Epithelial cell of prostate (primary cell): ENCODE results near the gene RPS14.
"Not testable (repeated sequence)": the region's sequence is repeated elsewhere in the genome, so short reads cannot be mapped to it uniquely, and the experiment has no call there.

Experiments used
- DNase-seq: peaks from one replicate; pipeline ENCODE4 v3.0.0-alpha.2; 2011; ENCODE audit warnings: low read depth, low spot score
- H3K27ac ChIP-seq: fragments of 450-650 bp; 2 replicates; pipeline ENCODE4 v1.5.1; 2017; ENCODE audit warnings: mild to moderate bottlenecking

Gene RPS14

DNA sequence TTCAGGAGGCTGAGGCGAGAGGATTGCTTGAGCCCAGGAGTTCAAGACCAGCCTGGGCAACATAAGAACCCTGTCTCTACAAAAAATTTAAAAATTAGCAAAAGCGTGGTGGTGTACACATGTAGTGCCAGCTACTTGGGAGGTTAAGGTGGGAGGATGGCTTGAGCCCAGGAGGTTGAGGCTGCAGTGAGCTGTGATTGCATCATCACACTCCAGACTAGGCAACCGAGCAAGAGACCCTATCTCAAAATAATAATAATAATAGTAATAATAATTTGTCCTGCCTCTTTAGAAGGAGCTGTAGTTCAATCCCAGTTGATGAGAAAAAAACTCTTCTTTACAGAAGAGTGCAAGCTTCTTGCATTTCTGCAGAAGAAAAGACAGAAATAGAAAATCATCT is 26.8 kb downstream of the RPS14 start:
- DNase-seq, result no peak
- H3K27ac ChIP-seq, result no peak overlapping the region

DNA sequence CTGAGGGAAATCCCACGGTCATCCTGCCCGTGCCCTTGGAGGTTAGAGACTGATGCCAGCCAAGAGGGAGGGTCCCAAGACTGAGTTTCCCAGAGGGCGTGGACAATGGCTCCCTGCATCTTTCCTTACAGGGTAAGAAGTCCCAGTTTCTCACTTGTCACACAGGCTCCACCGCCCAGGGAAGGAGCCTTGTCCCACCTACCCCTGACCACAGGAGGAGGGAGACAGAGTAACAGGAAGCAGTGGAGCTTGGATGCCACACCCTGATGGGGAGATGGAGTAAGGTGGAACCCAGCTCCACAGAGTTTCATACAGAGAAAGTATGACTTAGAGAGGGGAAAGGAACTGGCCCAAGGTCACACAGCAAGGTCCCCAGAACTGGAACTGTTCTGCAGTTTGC is 27.5 kb downstream of the RPS14 start:
- DNase-seq, result no peak
- H3K27ac ChIP-seq, result no peak overlapping the region

DNA sequence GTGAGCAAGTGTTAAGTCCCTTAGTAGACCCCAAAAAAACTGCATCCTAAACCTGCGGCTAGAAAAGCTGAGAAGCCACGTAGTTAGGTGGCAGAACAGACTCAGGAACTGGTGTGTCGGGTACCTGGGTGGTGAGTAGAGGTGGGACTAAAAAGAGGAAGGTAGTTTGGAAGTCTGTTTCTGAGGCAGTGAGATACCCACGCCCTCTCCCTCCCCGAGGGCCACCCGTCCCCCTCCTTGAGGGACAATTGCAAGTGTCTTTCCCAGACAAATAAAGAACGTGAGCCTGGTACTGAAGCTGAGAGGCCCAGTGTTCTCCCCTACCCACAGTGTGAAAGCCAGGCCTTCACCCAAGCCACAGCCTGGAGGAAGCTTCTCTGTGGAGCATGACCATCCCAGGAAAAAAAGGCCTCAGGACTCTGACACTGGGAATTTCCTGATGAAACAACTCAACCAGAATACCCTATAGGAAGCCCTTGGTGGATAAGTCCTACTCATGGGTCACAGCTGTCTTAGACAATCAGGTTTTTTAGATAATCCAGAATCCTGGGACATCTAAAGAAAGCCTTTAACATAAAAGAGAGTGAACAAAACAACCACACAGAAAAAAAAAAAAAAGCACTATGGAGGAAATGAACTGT is 29.8 kb downstream of the RPS14 start:
- H3K27ac ChIP-seq, result no peak overlapping the region
- no peak for DNase-seq

DNA sequence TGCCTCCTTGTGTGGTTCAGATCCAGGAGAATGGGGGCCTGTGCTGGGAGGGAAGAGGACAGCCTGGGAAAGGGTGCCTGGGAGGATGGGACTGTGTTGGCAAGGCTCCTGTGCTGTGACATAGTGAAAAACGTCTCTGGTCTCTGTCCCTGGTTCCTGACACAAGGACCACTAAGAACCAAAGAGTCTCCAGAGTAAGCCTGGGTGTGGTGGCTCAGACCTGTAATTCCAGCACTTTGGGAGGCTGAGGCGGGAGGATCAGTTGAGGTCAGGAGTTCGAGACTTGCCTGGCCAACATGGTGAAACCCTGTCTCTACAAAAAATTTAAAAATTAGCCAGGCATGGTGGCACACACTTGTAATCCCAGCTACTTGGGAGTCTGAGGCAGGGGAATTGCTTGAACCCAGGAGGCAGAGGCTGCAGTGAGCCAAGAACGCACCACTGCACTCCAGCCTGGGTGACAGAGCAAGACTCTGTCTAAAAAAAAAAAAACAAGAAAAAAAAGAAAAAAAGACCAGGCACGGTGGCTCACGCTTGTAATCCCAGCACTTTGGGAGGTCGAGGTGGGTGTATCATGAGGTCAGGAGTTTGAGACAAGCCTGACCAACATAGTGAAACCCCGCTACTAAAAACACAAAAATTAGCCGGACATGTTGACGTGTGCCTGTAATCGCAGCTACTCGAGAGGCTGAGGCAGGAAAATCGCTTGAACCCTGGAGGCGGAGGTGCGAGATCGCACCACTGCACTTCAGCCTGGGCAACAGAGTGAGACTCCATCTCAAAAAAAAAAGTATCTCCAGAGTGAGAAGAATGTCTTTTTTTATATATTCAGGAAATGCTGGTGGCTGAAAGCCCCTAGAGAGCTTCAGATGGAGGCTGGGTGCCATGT is 35.4 kb downstream of the RPS14 start:
- not testable (repeated sequence) for H3K27ac ChIP-seq, DNase-seq

DNA sequence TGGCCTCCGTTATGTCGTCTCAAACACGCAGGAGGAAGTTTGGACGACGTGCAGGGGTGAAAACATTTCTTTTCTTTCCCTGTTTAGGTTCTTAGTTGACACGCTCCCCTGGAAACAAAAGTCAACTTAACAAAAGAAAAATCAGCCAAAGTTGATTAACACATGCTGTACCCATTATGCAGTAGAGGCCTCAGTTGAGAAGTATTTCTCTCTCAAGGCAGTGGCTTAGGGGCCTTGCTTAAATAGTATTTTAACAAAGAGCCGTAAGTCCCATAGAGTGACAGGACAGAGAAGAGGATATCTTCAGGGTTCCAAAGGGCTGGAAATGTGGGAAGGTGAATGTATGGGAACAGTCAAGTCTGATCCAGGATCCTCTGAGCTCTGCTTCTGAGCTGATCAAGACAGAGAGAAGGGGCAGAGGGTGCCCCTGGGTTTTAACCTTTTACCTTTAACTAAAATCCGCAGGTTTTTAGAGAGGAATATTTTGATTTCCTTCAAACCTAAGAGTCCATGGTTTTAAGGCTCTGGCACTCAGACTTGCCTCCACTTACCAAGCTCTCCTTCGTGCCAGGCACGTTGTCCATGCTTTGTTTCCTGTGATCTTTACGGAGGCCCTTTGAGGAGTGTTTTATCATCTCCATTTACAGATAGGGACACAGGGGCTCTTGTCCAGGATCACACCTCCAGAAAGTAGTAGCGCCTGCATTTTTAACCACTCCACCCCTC is 36.2 kb downstream of the RPS14 start:
- no peak for DNase-seq

DNA sequence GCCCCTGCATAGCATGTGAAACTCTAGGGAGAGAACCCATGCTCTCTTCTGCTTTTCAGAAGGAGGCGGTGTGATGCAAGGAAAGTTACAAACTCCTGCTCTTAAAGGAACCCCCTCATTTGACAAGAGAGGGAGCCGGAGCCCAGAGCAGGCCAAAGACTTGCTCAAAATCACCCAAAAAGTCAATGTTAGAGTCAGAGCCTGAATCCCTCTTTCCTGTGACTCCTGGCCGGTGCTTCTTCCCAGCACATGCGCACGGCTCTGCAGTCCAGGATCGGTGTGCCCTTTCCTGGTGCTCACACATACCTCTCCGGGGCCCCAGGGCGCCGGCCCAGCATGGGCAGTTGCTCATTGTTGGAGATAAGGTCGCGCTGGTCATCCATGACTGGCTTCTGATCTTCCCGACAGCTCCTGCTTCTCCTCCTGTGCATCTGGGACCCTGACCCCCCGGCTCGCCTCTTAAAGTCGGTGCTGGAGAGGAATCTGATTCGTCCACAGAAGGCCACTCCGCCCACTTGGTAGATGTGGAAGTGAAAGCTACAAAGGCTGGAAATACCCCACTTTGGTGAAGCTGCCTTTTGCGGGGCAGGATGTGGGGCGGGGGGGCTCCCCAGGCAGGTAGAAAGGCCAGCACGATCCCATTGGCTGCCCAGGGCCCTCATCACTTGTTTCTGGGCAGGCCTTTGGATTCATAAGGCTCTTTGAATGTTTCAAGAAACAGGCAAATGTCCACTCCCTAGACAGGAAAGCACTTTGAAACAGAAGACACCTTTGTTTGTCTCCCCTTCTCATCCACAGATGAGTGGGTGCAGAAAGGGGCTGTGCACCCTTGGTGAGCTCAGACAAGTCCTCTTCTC is 37.0 kb downstream of the RPS14 start, which contains the start of gene CD74:
Gene CD74, minus strand, starts transcription at position 592 of the 857 bp plus-strand sequence. Its CDS starts 161 bp downstream, at position 431.
- peak within 1 kb of the TSS; percentile 27 for H3K27ac ChIP-seq
- no peak for DNase-seq

More for the DNA sequence above, 36.2 kb downstream of the RPS14 start:
- H3K27ac ChIP-seq, result no peak overlapping the region

DNA sequence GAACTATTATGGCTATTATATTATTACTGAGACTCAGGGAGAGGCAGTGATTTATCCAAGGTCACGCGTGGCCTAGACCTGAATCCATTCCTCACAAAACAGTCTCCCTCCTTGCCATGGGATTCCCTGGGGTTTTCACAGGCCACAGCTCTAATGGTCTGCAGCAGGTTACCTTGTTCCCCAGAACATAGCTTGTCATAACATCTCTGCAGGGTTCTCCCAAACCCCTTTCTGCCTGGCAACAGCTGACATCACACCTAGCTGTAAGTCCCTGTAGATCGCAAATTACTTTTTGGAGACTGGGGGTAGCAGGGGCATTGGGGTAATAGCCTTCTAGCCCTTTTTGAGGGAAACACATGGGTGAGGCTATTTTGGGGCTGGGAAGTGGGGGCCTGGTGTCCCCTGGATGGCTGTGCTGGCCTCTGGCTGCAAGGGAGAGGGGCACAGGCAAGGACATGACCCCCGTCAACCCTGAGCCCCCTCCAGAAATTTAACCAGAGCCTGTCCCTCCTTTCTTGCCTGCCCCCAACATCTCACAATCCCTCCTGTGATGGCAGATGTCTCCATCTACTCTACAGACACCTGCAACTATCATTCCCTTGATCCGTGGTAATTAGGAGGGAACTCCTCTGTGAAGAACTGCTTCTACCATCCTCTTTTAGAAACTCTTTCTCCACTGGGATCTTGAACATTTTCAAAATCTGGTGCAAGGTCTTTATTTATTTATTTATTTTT is 38.1 kb downstream of the RPS14 start:
- H3K27ac ChIP-seq, result no peak overlapping the region
- DNase-seq, result no peak

DNA sequence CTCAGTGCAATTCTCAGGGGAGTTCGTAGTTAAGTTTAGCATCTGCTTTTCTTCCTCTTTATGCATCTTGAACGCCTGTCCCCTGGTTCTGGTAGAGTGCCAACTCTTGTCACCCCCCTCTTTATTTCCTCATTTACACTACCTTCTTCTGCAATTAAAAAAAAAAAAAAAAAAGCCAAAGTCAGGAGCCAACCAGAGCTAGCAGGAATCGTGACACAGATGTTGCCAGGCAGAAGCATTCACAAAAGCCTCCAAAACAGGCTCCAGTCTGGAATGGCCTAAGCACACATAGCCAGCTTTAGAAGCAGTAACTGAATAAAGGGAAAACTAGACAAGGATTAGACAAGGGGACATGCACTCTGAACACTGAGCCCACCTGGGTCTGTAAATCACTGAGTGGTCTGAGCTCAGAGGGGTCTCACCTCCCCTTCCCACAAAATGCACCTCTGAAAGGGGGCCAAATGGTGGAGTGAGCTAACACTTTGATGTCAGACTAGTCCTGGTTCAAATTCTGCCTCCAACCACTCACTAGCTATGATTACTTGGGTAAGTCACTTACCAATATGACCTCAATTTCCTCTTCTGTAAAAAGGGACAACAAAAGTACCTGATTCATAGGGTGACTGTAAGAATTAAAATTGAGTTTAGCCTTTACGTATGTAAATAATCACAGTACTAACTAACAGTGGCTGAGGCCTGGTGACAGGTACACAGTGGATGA is 38.9 kb downstream of the RPS14 start:
- no peak overlapping the region for H3K27ac ChIP-seq
- no peak for DNase-seq

DNA sequence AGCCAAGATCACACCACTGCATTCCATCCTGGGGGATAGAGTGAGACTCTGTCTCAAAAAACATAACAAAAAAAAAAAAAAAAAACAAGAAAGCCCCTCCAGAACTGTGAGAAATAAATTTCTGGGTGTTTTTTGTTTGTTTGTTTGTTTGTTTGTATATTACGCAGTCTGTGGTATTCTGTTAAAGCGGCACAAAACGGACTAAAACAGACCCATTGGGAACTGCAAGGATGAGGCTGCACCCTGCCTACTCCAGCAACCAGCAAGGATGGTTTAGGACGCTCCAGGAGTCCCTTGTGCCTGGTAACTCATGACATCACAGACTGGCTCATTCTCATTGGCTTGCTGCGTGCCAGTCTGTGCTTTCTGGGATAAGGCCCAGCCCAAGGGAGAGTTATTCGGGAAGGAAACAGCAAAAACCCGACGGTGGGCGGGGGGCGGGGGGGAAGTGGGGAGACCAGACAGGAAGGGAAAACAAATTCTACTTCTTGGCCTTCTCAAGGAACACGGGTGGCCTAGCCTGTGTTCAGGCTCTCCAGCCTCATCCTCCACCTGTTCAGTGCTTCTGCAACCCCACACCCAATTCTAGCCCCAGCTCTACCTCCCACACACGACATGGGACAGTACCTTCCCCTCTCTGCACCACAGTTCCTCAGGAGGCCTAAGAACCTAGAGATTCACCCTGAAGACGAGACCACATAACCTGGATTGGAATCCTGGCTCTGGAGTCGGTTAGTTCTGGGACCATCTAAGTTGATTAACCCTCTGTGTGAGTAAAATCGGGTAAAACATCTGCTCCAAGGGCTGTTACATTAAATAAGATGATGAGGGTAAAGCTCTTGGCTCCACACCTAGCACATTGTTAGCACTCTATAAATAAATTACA is 39.7 kb downstream of the RPS14 start:
- no peak overlapping the region for H3K27ac ChIP-seq
- peak; percentile 46 for DNase-seq

DNA sequence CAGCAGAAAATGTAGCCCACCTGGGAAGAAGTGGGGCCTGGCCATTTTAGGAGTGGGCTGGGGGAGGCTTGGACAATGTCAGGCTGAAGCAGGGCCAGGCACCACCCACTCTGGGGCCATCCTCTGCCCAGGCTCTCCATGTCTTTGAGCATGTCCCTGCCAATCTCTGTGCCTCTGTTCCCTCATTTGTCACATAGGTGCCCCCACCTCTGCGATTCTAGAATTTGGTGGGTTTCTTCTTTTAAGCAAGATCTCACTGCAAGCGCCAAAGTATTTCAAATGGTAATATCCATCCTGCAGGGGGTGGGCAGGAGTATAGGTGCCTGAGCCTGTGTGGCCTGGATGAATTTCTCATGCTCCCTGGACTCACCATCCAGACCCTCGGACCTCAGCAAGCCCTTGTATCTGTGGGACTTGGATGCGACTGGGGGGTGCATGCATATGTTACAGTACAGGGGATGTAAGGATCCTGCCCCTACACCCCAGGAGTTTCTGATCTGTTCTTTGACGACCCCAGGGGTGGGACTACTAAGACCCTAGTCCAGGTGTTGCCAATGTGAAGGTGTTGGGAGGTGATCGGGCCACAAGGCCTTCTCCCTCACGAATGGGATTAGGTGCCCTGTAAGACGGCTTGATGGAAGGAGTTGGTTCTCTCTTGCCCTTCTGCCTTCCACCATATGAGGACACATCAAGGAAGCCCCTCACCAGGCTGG is 41.2 kb downstream of the RPS14 start:
- H3K27ac ChIP-seq, result no peak overlapping the region
- DNase-seq, result no peak

DNA sequence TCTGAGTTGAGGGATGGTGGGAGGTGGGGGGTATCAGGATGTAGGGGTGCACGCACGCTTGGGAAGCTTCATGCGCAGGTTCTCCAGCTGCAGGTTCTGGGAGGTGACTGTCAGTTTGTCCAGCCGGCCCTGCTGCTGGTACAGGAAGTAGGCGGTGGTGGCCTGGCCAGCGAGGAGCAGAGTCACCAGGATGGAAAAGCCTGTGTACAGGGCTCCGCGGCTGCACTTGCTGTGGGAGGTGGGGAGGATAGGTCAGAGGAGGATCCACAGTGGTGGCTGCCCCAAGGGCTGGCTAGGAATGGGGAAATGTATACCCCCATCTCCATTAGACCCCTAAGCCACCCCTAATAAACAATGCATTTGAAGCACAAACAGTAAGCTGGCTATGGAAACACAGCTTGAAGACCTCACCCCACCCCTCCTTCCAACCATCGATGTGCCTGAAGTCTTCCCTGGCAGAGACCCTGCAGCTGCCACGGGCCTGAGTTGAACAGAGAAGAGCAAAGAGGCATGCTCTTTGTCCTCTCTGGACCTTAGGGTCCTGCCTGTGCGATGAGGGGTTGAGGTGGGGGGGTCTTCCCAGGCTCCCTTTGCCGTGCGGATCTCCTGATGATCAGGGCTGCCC is 42.3 kb downstream of the RPS14 start:
- H3K27ac ChIP-seq, result no peak overlapping the region
- no peak for DNase-seq

DNA sequence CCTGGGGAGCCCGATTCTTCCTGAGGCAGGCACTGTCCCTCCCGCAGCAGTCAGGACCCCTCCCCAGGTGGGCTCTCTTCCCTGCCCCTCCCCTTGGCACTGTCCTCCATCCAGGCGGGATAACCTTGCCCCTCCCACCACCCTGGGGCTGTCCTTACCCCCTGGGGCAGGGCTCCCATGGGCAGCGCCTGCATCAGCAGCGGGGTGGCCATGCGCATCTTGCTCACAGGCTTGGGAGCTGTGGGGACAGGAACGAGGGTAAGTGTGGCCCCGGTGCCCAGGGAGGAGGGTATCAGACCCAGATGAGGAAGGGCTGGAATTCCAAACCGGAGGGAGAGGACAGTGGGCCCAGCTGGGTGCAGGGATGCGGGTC is 42.8 kb downstream of the RPS14 start:
- no peak overlapping the region for H3K27ac ChIP-seq
- DNase-seq, result no peak

DNA sequence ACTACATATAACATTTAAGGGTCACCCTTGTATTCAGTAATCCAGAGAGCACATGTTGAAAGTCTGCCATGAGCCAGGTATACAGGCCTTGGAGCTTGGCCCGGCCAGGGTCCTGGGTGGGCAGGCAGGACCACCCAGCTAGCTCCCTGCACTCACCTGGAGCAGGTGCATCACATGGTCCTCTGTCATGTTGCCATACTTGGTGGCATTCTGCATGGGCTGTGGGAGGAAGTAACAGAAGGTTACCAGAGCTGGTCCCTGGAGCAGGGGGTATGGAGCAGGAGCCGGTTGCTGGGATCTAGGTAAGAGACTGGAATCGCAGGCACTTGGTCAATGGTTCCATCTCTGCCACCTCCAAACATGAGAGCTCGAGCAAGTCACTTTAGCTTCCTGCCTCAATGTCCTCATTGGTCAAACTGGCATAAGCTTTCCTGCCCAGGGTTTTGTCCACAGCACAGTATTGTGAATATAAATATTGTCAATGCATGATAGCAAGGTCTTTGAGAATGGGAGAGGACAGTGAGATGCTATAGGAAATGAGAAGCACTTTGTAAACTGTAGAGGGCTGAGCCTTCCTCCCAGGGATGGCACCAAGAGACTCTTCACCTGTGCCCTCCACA is 43.3 kb downstream of the RPS14 start:
- no peak for DNase-seq
- H3K27ac ChIP-seq, result no peak overlapping the region

DNA sequence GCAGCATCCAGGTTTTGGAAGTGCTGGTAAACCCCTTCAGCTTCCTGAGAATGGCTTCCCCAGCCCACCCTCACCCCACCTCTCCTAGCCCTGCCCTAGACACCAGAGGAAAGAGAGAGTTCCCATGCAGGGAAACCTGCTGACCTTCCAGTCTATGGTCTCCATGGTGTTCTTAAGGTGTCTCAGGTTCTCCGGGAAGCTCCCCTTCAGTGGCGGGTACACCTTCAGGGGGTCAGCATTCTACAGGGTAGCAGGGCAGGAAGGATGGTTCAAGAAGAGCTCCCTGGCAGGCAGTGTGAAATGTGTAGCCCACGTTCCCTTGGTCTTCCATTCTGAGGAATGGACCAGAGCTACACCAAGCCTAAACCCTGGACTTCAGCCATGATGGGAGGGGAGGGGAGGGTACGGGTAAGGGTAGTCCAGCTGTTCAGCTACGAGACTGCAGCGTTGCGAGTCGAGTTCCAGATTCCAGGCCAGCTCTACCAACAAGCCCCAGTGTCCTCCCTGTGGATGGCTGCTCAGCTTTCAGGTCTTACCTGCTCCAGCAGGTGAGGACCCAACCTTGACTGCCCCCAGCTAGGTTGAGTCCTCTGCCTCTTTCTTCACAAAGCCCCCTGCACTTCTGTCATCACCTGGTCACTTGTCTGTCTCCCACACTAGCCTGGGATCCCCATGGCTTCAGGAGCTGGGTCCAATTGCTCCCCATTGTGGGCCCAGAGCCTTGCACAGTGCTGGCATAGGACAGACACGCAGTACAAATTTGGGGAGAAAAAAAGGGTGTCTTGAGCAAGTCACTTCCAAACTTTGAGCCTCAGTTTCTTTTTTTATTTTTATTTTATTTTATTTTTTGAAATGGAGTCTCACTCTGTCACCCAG is 44.4 kb downstream of the RPS14 start:
- no peak overlapping the region for H3K27ac ChIP-seq
- DNase-seq, result no peak

DNA sequence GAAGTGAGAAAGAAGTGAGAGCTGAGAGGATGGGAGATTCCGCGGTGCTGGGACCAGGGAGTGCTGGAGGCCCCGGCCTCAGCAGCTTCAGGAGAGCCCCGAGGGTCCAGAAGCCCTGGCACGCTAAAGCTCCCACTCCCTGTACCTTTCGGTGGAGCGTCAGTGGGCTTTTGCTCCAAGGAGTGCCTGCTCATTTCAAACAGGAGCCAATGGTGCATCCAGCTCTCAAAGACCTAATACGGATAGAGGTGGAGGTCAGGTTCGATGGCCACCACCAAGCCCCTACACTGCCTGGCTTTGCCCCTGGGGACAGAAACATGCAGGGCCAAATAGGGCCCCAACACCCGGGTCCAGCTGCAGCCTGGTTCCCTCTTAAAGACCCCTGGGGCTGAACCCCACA is 45.0 kb downstream of the RPS14 start:
- no peak for DNase-seq
- no peak overlapping the region for H3K27ac ChIP-seq
